ENCODE data around the gene TRIB2.

TRIB2 gene

DNA sequence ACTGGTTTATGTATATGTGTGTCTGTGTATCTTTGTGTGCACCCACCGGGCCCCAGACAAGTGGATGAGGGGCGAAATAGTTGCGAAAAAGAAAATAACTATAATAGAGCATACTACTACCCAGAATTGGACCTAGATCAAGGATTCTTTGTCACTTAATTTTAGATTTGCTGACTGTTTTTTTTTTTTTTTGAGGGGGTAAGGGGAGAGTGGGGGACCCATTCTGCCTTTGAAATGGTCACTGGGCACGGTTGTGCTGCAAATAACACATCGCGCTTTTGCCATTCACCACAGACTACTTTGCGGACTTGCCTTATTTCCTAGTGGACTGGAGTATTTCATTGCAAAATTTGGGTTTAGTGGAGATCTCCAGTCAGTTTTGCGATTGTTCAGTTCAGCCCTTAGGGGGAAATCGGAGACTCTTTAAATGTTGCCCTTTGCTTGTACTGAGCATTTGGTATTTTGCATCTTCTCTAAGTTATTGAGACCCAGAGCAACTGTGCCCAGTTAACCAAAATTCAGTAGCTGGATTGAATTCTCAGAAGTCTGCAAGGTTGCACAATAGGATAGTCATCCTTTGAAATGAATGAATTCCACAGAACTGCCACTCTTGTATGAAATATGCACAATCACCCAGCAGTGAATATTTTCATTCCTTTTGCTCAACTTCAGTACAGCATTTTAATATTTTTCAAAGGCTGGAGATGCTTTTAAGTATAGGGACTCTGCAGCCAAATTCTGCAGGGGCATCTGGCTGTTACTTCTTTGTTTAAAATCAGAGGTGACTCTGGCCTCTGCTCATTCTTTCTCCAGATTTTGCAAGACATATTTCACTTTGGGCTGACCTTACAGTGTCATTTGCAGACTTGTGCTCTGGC, 2.9 kb downstream of the TRIB2 start:
- no peak for DNase-seq (ENCODE audit: low read depth in 2 of 2, low spot score in 1 of 2)

GRCh38 chr2:12720278-12720620, 3.5 kb downstream of the TRIB2 start:
- no peak for DNase-seq (ENCODE audit: low read depth in 2 of 2, low spot score in 1 of 2)

DNA sequence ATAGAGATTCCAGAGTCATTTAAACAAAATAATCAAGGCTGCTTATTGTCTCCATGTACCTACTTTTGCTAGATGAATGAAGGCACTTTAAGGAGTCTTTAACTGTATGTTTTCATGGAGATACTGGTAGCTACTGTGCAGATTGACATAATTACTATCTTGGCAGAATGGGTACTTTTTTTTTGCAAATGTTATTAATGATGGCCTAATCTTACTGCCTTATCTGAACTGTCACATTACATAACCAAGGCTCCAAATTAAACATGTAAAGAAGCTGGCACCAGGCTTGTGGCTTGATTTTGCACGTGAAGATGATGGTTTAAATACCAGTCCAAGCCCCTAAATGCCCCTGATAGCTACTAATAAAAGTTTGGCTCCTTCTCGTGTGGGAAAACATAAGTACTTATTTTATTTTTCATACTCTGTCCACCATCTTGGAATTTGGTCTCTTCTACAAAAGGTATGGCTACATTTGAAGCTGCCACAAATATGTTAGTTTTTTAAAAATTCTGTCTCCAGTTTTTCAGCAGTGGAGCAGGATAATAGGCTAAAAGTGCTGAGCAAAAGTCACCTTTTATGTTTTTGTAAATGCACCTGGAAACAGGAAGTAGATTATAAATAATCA, 4.1 kb downstream of the TRIB2 start:
- DNase-seq (ENCODE audit: low read depth in 2 of 2, low spot score in 1 of 2): no peak

- DNase-seq (ENCODE audit: low read depth in 2 of 2, low spot score in 1 of 2): no peak
Observed at GRCh38 chr2:12721566-12722446, 5.1 kb downstream of the TRIB2 start.

GRCh38 chr2:12722447-12723316, 5.9 kb downstream of the TRIB2 start:
- DNase-seq (ENCODE audit: low read depth in 2 of 2, low spot score in 1 of 2): no peak

DNA sequence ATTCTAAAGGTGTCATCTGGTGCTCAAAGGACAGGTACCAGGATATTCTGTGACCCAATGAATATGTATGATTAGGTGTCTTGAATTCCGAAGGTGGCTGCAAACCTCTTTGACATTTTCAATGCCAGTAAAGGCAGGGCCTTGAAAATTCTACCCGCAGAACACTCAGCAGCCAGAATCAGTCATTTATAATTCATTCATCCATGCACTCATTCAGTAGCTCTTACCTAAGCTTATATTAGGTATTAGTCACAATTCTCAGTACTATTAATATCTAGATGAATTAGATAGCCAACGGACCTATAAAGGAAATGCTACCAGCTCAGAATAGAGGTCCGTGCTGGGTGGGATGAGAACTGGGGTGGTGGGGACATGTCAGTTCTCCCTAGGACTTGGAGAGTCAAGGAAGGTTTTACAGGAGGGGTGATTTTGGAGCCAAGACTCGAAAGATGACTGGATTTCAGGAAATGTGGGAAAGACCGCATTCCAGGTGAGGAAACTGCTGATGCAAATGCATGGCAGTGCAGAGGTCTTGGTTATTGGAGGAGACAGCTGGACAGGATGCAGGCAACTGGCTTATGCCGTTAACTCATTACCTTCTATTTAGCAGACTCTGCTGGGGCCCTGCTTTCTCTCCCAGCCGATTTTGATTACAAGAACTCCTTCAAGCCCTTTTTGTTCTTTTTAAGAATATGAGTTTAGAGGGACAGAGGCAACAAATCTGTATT, 7.2 kb downstream of the TRIB2 start:
- DNase-seq (ENCODE audit: low read depth in 2 of 2, low spot score in 1 of 2): no peak

GRCh38 chr2:12725233-12726187, 8.8 kb downstream of the TRIB2 start:
- no peak for DNase-seq (ENCODE audit: low read depth in 2 of 2, low spot score in 1 of 2)

- no peak for DNase-seq (ENCODE audit: low read depth in 2 of 2, low spot score in 1 of 2)
Observed at GRCh38 chr2:12726271-12726670, 9.5 kb downstream of the TRIB2 start.

- DNase-seq (ENCODE audit: low read depth in 2 of 2, low spot score in 1 of 2): no peak
Observed at GRCh38 chr2:12727065-12727464, 10.3 kb downstream of the TRIB2 start.

DNA sequence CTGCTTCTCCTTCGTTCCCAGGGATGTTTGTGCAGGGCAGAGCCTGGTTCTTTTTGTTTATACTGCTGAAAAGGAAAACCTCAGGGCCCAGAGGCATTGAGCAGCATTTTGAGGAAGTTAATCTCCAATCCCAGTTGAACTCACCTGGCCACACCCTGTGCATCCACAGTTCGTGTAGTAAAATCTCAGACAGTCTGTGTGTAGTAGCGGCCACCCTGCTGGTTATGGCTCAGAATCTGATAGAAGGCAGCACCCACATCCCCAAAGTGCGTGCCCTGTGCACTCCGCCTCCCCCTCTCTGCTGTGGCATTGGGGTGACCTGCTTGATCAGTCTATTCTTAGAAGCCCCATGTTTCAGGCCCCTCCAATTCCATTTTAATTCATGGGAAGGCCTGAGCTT, 10.9 kb downstream of the TRIB2 start:
- no peak for DNase-seq (ENCODE audit: low read depth in 2 of 2, low spot score in 1 of 2)

DNA sequence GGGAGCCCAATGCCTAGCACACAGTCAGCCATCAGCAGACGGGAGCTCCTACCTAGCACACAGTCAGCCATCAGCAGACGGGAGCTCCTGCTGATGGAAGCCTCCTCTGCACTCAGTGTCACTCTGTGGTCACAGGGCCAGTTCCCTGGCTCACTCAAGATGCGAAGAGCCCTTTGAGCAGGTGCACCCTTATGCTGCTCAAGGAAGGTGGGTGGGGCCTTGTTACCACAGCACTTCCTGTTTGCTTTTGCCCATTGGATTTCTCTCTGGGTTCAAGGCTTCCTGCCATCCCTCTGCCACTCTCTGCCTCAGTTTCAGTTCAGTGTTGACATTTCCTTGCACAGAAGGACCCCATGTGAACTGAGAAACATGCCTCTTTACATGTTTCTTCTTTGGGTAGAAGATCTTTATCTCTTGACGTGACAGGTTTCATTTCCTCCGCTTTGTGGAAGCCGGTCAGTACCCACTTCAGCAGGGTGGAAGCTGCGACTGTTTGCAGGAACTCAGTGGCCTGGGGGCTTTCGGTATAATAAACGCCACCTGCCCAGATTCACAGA, 11.6 kb downstream of the TRIB2 start:
- peak in 1 of 2 donors; percentile 19 for DNase-seq (ENCODE audit: low read depth in 2 of 2, low spot score in 1 of 2)

GRCh38 chr2:12730265-12730664, 13.5 kb downstream of the TRIB2 start:
- no peak for DNase-seq (ENCODE audit: low read depth in 2 of 2, low spot score in 1 of 2)

DNA sequence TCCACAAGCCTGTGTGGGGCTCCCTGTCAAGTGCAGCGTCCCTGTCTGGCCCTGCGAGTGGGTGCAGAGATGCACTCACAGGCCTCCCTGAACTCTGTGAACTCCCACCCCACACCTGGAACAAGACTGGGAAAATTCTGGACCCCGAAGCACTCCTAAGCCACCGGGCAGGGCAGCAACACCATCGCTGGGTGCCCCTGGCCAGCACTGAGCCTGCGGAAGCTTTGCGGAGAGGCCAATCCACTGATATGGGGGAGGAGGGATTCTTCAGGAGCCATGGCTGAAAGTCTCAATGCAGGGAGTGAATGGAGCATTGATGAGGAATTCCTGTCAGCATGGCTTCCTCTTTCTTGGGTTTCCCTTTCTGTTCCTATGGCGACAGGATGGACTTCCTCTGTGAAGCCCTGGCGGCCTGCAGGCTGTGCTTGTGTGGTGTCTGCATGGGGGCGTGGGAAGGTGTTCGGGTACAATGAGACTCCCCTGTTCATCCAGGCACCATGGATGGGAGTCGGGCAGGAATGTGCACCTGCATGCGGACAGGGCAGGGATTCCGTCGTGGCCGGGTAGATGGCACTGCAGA, 15.1 kb downstream of the TRIB2 start:
- no peak for DNase-seq (ENCODE audit: low read depth in 2 of 2, low spot score in 1 of 2)

- no peak for DNase-seq (ENCODE audit: low read depth in 2 of 2, low spot score in 1 of 2)
Observed at GRCh38 chr2:12732651-12733050, 15.9 kb downstream of the TRIB2 start.

DNA sequence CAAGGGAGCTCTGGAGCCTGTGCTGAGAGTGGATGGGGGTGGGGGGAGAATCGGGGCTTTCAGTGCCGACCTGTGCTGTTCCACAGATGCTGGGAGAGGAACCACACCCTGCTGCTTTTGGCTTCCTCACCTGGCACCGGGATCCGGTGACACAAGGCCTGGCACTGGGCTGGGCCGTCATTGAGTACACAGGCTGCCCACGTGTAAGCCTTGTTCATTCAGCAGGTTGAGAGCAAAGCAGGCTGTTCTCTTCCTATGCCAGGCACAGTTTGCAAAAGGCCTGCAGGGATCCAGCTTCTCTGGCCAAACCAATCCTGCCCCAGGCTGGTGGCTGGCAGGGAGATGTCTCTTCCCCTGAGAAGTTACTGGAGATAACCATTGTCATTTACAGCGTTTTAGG, 17.1 kb downstream of the TRIB2 start:
- no peak for DNase-seq (ENCODE audit: low read depth in 2 of 2, low spot score in 1 of 2)

- DNase-seq (ENCODE audit: low read depth in 2 of 2, low spot score in 1 of 2): no peak
Observed at GRCh38 chr2:12734914-12735654, 18.3 kb downstream of the TRIB2 start.

DNA sequence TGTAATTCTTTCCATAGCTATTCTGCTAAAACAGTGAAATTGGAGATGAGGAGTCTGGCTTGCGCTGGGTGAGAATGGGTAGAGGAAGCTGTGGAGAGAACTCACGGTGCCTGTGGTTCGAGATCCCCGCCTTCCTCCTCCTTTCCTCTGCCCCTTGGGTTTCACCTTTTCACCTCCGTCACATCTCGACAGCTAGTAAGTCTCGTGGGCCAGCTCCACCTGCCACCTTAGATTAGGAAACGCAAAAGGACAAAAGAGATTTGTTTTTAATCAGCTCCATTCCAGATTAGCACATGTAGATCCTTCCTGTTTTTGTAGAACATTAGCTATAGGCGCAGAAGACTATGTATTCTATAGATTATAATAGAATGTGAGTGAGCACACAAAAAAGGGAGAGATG, 20.6 kb downstream of the TRIB2 start:
- no peak for DNase-seq (ENCODE audit: low read depth in 2 of 2, low spot score in 1 of 2)
